ENCODE results near the gene ARID3A. TPM values are rescaled to one million over a fixed set of nuclear protein-coding genes. Genes with fewer than 3 reads are reported as not detected.
A peak's percentile ranks its signal among the peaks of the same experiment; 100 is the strongest.

ARID3A gene
- total and polyA plus RNA-seq, 2 of the 13 experiments (the other 11 are each of a cell fraction or from before 2014, with no cell fraction given): 71.3 to 77.9 TPM

- no peak for TF ChIP-seq ZFP36L2 (CRISPR knock-in tag; IDR thresholded peaks at IDR 0.05)
- TF ChIP-seq ERF (CRISPR knock-in tag; IDR thresholded peaks at IDR 0.05): peak; percentile 66; the same call in 1 of the 2 replicates
- TF ChIP-seq KDM1A (CRISPR knock-in tag; IDR thresholded peaks at IDR 0.05): no peak
- TF ChIP-seq GATA4 (IDR thresholded peaks at IDR 0.05; ENCODE audit: borderline replicate concordance, low read depth): peak; percentile 38; the same call in 1 of the 2 replicates
- 0 out of 2 replicates have a peak, but pooled peaks have one; percentile 52 for TF ChIP-seq ZNF430 (CRISPR knock-in tag; IDR thresholded peaks at IDR 0.05)
- no peak for TF ChIP-seq PHF5A (CRISPR knock-in tag; IDR thresholded peaks at IDR 0.05; ENCODE audit: low read depth, unreplicated experiment)
- peak; percentile 80 for TF ChIP-seq ZHX2 (IDR thresholded peaks at IDR 0.05; ENCODE audit: low read depth)
- TF ChIP-seq ZHX2 (CRISPR knock-in tag; IDR thresholded peaks at IDR 0.05; ENCODE audit: borderline replicate concordance): no peak
- TF ChIP-seq ZNF333 (CRISPR knock-in tag; IDR thresholded peaks at IDR 0.05; ENCODE audit: borderline replicate concordance): no peak
- TF ChIP-seq, protein P1, sequence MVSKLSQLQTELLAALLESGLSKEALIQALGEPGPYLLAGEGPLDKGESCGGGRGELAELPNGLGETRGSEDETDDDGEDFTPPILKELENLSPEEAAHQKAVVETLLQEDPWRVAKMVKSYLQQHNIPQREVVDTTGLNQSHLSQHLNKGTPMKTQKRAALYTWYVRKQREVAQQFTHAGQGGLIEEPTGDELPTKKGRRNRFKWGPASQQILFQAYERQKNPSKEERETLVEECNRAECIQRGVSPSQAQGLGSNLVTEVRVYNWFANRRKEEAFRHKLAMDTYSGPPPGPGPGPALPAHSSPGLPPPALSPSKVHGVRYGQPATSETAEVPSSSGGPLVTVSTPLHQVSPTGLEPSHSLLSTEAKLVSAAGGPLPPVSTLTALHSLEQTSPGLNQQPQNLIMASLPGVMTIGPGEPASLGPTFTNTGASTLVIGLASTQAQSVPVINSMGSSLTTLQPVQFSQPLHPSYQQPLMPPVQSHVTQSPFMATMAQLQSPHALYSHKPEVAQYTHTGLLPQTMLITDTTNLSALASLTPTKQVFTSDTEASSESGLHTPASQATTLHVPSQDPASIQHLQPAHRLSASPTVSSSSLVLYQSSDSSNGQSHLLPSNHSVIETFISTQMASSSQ (IDR thresholded peaks at IDR 0.05; ENCODE audit: low read depth): no peak
- TF ChIP-seq, protein P1 (CRISPR knock-in tag; IDR thresholded peaks at IDR 0.05; ENCODE audit: borderline replicate concordance): no peak; the same call in 1 of the 2 replicates
- 0 out of 2 replicates have a peak, but pooled peaks have one; percentile 21 for TF ChIP-seq ELF3 (CRISPR knock-in tag; IDR thresholded peaks at IDR 0.05)
- TF ChIP-seq STAT5B (CRISPR knock-in tag; IDR thresholded peaks at IDR 0.05): no peak
- no peak for TF ChIP-seq CHD4 (IDR thresholded peaks at IDR 0.05; ENCODE audit: borderline replicate concordance, low read length)
- TF ChIP-seq TBX3 (IDR thresholded peaks at IDR 0.05; ENCODE audit: borderline replicate concordance): no peak; the same call in 1 of the 2 replicates
- no peak for TF ChIP-seq GFI1 (CRISPR knock-in tag; IDR thresholded peaks at IDR 0.05; ENCODE audit: borderline replicate concordance)
- TF ChIP-seq MYNN (CRISPR knock-in tag; IDR thresholded peaks at IDR 0.05; ENCODE audit: low read depth): no peak; the same call in 1 of the 2 replicates
These were observed 58.5 kb downstream of the ARID3A start, which contains the start of gene WDR18 (continued) for GRCh38 chr19:984165-984967.

Data from HepG2 (cell line).